IMR-90 (cell line): ENCODE data around the gene PARD6G. TPM values are rescaled to one million over a fixed set of nuclear protein-coding genes. Genes with fewer than 3 reads are reported as not detected.

ENCODE experiments used
- BHLHE40 ChIP-seq: fragments of 150-350 bp; IDR thresholded peaks from 2 replicates; pipeline ENCODE4 v1.6.1; 2016; ENCODE audit warnings: mild to moderate bottlenecking, low read depth, low read length
- CEBPB ChIP-seq: IDR thresholded peaks from 2 replicates; pipeline ENCODE4 v1.6.1; 2012; ENCODE audit warnings: low read depth, low read length, improper control_type of control experiment
- CHD1 ChIP-seq: IDR thresholded peaks from 2 replicates; pipeline ENCODE4 v1.6.1; 2012; ENCODE audit warnings: low read depth, low read length, improper control_type of control experiment
- FOS ChIP-seq: fragments of 150-350 bp; IDR thresholded peaks from 2 replicates; pipeline ENCODE4 v1.6.1; 2016; ENCODE audit warnings: low read depth, low read length
- MAZ ChIP-seq: IDR thresholded peaks from 2 replicates; pipeline ENCODE4 v1.6.1; 2012; ENCODE audit warnings: low read depth, mild to moderate bottlenecking, low read length, improper control_type of control experiment, moderate library complexity, borderline replicate concordance
- POLR2A ChIP-seq: IDR thresholded peaks from 2 replicates; pipeline ENCODE4 v1.6.1; 2012; ENCODE audit warnings: mild to moderate bottlenecking, low read depth, low read length
- RCOR1 ChIP-seq: IDR thresholded peaks from 2 replicates; pipeline ENCODE4 v1.6.1; 2012; ENCODE audit warnings: mild to moderate bottlenecking, low read length, improper control_type of control experiment; ENCODE audit not compliant: insufficient replicate concordance
- RFX5 ChIP-seq: IDR thresholded peaks from 2 replicates; pipeline ENCODE4 v1.8.0; 2012; ENCODE audit warnings: low read depth, mild to moderate bottlenecking, low read length, moderate library complexity
- SMC3 ChIP-seq: fragments of 150-350 bp; IDR thresholded peaks from 2 replicates; pipeline ENCODE4 v1.6.1; 2016; ENCODE audit warnings: low read depth, mild to moderate bottlenecking, antibody characterized with exemption, low read length, moderate library complexity
- polyA plus RNA-seq, 3 experiments: library from polyadenylated mRNA; depleted of rRNA; stranded (reverse); fragments of >200 nt; gene quantifications; 2 replicates each; pipeline ENCODE4 v1.2.3, GENCODE V29; 2012; ENCODE audit warnings: low replicate concordance in 1 of 3
- total RNA-seq: library from RNA; depleted of rRNA; stranded (reverse); fragments of >200 nt; gene quantifications from 2 replicates; pipeline ENCODE4 v1.2.3, GENCODE V29; 2012

PARD6G gene
- total and polyA plus RNA-seq, 2 of the 4 experiments (the other 2 are of a cell fraction): 2.5 to 4.6 TPM

GRCh38 chr18:80170395-80171053 lies 76.8 kb downstream of the PARD6G start (continued):
- TF ChIP-seq CHD1 (no peak), POLR2A (no peak), RFX5 (no peak), SMC3 (no peak), CEBPB (no peak), RCOR1 (no peak), MAZ (no peak), FOS (no peak), BHLHE40 (no peak)
